Heart right ventricle (tissue), 16 donors: ENCODE data around the gene PEAK1. TPM values are rescaled to one million over a fixed set of nuclear protein-coding genes. Genes with fewer than 3 reads are reported as not detected.

Experiments used
- ATAC-seq, 8 donors: fragments of 200-7000 bp; cut with Tn5 transposase; one replicate each; pipeline ENCODE4 v1.9.1; 2020; ENCODE audit warnings: mild to moderate bottlenecking in 8 of 8, moderate library complexity in 8 of 8, moderate number of reproducible peaks in 1 of 8
- DNase-seq, 2 donors: peaks; one replicate each; pipeline ENCODE4 v3.0.0-alpha.2; 2020
- H3K27ac ChIP-seq, 10 donors: fragments of 200-600 bp; sonication (generic) in 2 of 10; one replicate each; pipeline versions ENCODE4 v1.5.0 to v1.8.0; 2020 to 2022; ENCODE audit warnings: mild to moderate bottlenecking in 3 of 10
- H3K27me3 ChIP-seq, 7 donors: fragments of 200-600 bp; one replicate each; pipeline ENCODE4 v1.8.0; 2021 to 2022; ENCODE audit warnings: mild to moderate bottlenecking in 2 of 7
- H3K36me3 ChIP-seq, 9 donors: fragments of 200-600 bp; sonication (generic) in 1 of 9; one replicate each; pipeline versions ENCODE4 v1.5.0 to v1.8.0; 2020 to 2022; ENCODE audit warnings: mild to moderate bottlenecking in 2 of 9
- H3K4me1 ChIP-seq, 9 donors: fragments of 200-600 bp; sonication (generic) in 1 of 9; one replicate each; pipeline versions ENCODE4 v1.5.0 to v1.8.0; 2020 to 2022; ENCODE audit warnings: mild to moderate bottlenecking in 4 of 9
- H3K4me3 ChIP-seq, 10 donors: fragments of 200-600 bp; sonication (generic) in 2 of 10; one replicate each; pipeline versions ENCODE4 v1.5.0 to v1.8.0; 2020 to 2022; ENCODE audit warnings: mild to moderate bottlenecking in 7 of 10, moderate library complexity in 2 of 10
- H3K9me3 ChIP-seq, 11 donors: fragments of 200-600 bp in 10 of 11; sonication (generic) in 2 of 11; one replicate each; pipeline versions ENCODE4 v1.5.0 to v1.8.0; 2013 to 2022; ENCODE audit warnings: mild to moderate bottlenecking in 2 of 11, control low read depth in 1 of 11, moderate library complexity in 1 of 11
- WGBS, 2 donors: extraction: QIAGEN DNeasy Blood & Tissue Kit; methylation state at CpG; one replicate each; pipeline ENCODE4 v1.1.7; 2013; ENCODE audit warnings: inconsistent platforms in 1 of 2; 5-methylcytosine and 5-hydroxymethylcytosine counted together
- intact Hi-C, 10 donors: fragments of 100-400 bp; cut with DNase I; formaldehyde crosslinking; loops; one replicate each; pipeline versions ENCODE4 v1.11.1 to v1.14.2; 2022
- polyA plus RNA-seq, 2 donors: library from polyadenylated mRNA; stranded (reverse); fragments of 200-250 nt; gene quantifications; one replicate each; pipeline ENCODE4 v1.2.3, GENCODE V29; 2013
- total RNA-seq, 10 donors: library from RNA; stranded (reverse); fragmentation: NEBNext Ultra II Directional in 3 of 10; extraction: Animal tissue kit (Norgen Biotek cat#: 25700) in 3 of 10; gene quantifications; one replicate each; pipeline versions ENCODE4 v1.2.1 to v1.2.4, GENCODE V29; 2021 to 2023
- TF ChIP-seq, protein P1 (sequence below), 9 donors: fragments of 200-600 bp; sonication (generic) in 2 of 9; IDR thresholded peaks; one replicate each; pipeline versions ENCODE4 v1.5.0 to v1.8.0; 2021 to 2022; ENCODE audit warnings: antibody characterized with exemption in 9 of 9, mild to moderate bottlenecking in 5 of 9, moderate library complexity in 1 of 9
- donor health status: Arrhythmogenic right ventricular cardiomyopathy.
- donor health status: ischemic (EF 13 %, LVEDD 7.1; RV severe dilation, severe dysfunction).
- donor health status: healthy with polysubstance abuse.
- donor health status: DM: no; HTN: yes; CAD: no.
- donor health status: DM: no; HTN: no; CAD: no.
- donor health status: ischemic (EF 25% LVEDD 6.9; RV normal size, moderate dysfunction).
- donor health status: ischemic (EF 25% LVEDD 5.7; RV mildly dilated, moderate dysfunction).
- donor health status: healthy.
- donor health status: DM: yes; HTN: yes; CAD: no.
- donor health status: Ischemic cardiomyopathy.
- donor health status: ischemic (EF 35%, LVEDD 5.7; RV mildly dilated, moderate dysfunction).
- donor health status: nonischemic (EF 11% LVEDD 7.7; RV severe dilation, severe dysfunction).
- donor health status: DM: yes; HTN: yes; CAD: no.
- donor health status: PGD.
- donor health status: ischemic (EF 29% LVEDD 5.4; RV normal size, mild dysfunction).
- donor health status: nonischemic (EF 23%, LVEDD 6.1; RV moderate dilation, normal function).

Gene PEAK1
- total and polyA plus RNA-seq, 12 donors, result 7.0 to 146 (median 90.8) TPM

DNA sequence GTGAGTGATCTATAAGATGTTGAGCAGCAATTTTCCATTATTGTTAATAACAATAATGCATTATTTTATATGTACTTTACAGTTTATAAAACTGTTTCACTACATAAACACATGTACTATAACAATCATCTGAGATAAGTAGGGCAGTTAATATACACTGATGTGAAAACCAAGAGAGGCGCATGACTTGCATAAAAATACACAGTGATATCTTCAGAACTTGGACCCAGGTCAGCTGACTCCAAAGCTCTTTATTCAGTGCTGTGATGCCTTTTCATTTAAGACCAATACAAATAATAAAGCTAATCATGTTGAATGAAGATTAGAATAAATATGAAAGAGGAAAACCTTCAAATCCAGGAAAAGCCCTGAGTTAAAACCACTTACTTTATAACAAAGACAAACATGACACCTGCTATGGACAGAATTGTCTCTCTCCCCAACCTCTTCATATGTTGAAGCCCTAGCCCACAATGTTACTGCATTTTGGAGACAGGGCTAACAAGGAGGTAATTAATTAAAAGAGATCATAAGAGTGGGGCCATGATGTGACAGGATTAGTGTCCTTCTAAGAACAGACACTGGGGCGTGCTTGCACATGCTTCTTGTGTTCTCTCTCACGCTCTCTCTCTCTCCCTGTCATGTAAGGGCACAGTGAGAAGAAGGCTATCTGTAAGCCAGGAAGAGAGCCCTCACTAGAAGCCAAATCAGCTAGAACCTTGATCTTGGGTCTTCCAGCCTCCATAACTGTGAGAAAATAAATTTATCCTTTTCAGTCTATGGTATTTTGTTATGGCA, 293.2 kb downstream of the PEAK1 start:
- ATAC-seq, result peak; percentile 42 to 84 (median 73)
- 58 to 62% methylated on average over 3 of the region's 3 CpGs for WGBS, 2 donors
- Histone ChIP-seq H3K9me3 (no peaks in the 10 kb centered on the region), H3K4me1 (peaks cover 0 to 46% (median 26%) of the 10 kb centered on the region in 9 donors), H3K27me3 (no peaks in the 10 kb centered on the region), H3K36me3 (peaks cover 0 to 16% (median 5%) of the 10 kb centered on the region in 9 donors), H3K27ac (peak overlapping the region in 5 of 10 donors; percentile 11 to 58 (median 43)), H3K4me3 (no peak overlapping the region)
- TF ChIP-seq, protein P1, sequence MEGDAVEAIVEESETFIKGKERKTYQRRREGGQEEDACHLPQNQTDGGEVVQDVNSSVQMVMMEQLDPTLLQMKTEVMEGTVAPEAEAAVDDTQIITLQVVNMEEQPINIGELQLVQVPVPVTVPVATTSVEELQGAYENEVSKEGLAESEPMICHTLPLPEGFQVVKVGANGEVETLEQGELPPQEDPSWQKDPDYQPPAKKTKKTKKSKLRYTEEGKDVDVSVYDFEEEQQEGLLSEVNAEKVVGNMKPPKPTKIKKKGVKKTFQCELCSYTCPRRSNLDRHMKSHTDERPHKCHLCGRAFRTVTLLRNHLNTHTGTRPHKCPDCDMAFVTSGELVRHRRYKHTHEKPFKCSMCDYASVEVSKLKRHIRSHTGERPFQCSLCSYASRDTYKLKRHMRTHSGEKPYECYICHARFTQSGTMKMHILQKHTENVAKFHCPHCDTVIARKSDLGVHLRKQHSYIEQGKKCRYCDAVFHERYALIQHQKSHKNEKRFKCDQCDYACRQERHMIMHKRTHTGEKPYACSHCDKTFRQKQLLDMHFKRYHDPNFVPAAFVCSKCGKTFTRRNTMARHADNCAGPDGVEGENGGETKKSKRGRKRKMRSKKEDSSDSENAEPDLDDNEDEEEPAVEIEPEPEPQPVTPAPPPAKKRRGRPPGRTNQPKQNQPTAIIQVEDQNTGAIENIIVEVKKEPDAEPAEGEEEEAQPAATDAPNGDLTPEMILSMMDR (IDR thresholded peaks at IDR 0.05), result no peak
- no peak for DNase-seq
- intact Hi-C loops, result loop anchor here in 2 of 10 donors (10.0 kb wide), 3 partner anchors 58 to 368 kb away; no protein-coding TSS in a partner anchor

DNA sequence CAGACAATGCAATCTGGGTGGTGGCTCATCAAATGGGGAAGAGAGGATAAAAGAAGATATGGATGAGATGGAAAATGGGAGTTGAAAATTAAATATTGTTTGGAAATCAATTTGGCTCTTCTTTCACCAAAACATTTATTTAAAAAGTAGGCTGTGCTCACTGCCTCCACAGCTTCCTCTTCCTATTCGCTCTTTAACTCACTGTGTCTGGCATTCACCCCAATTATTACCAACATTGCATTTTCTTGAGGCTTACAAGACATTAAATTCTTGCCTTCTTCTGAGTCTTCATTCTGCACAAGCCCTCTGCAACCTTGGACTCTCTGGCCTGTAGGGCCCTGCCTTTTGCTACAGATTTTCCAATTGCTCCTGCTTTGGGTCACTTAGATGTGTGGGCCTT, 296.1 kb downstream of the PEAK1 start:
- Histone ChIP-seq H3K27ac (no peak overlapping the region), H3K4me1 (peaks cover 0 to 51% (median 37%) of the 10 kb centered on the region in 9 donors), H3K36me3 (no peaks in the 10 kb centered on the region), H3K9me3 (no peaks in the 10 kb centered on the region), H3K4me3 (no peak overlapping the region), H3K27me3 (no peaks in the 10 kb centered on the region)
- DNase-seq, result no peak
- TF ChIP-seq, protein P1 (IDR thresholded peaks at IDR 0.05), result no peak
- intact Hi-C loops, result loop anchor here in 3 of 10 donors (5.0 to 10.0 kb wide), 4 partner anchors 61 to 371 kb away; no protein-coding TSS in a partner anchor
- WGBS, 2 donors, result 88 to 94% methylated on average over 1 of the region's 1 CpG
- ATAC-seq, result no peak

DNA sequence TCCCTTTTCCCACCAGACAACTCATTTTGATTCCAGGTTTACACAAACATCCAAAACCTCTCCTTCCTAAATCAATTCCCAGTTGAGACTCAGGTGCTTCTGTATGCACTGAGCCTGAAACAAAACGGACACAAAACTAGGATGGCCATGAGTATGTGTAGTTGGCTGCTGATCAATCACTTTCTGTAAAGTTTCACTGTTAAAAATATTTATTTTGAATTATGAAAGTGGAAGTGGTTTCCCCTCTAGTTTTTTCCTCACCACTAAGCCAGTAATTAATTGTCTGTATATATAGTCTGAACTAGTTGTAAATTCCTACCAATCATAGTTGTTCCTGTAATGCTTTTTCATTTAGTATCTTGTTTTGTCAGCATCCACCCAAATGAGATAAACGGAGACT, 297.3 kb downstream of the PEAK1 start:
- peaks cover 0 to 57% (median 34%) of the 10 kb centered on the region in 9 donors for H3K4me1 ChIP-seq
- ATAC-seq (no peak), DNase-seq (no peak)
- H3K27ac ChIP-seq, result no peak overlapping the region
- TF ChIP-seq, protein P1 (IDR thresholded peaks at IDR 0.05), result no peak
- intact Hi-C loops, result loop anchor here in 3 of 10 donors (5.0 to 10.0 kb wide), 4 partner anchors 62 to 372 kb away; no protein-coding TSS in a partner anchor
- H3K27me3 ChIP-seq, result no peaks in the 10 kb centered on the region
- no peaks in the 10 kb centered on the region for H3K36me3 ChIP-seq
- WGBS, 2 donors, result 63 to 73% methylated on average over 2 of the region's 2 CpGs
- H3K4me3 ChIP-seq, result no peak overlapping the region
- no peaks in the 10 kb centered on the region for H3K9me3 ChIP-seq

DNA sequence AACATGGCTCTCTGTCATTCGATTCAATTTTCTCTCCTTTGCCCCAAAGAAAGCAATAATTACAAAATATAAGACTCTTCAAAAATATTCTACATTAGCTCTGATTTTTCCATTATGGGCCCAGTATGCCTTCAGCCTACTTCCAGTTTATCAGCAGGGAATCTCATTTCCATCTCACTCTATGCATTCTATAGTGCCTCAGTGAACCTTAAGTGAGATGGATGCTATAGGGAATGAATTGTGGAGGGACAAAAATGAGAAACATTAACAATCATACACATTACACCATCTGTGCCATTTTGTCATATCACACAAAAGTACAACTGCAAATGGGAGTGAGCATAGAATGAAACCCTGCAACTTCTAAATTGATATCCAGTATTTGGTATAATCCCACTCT, 298.3 kb downstream of the PEAK1 start:
- no peak for ATAC-seq
- no peaks in the 10 kb centered on the region for H3K27me3 ChIP-seq
- H3K9me3 ChIP-seq, result no peaks in the 10 kb centered on the region
- no peaks in the 10 kb centered on the region for H3K36me3 ChIP-seq
- intact Hi-C loops, result loop anchor here in 4 of 10 donors (2.0 to 10.0 kb wide), 5 partner anchors 63 to 419 kb away; no protein-coding TSS in a partner anchor
- no peak for DNase-seq
- TF ChIP-seq, protein P1 (IDR thresholded peaks at IDR 0.05), result no peak
- peaks cover 0 to 56% (median 26%) of the 10 kb centered on the region in 9 donors for H3K4me1 ChIP-seq
- no peak overlapping the region for H3K27ac ChIP-seq
- WGBS, 2 donors, result 93 to 98% methylated on average over 1 of the region's 1 CpG
- no peak overlapping the region for H3K4me3 ChIP-seq
